Measurements from ENCODE around the gene AGBL4.

Gene AGBL4

DNA sequence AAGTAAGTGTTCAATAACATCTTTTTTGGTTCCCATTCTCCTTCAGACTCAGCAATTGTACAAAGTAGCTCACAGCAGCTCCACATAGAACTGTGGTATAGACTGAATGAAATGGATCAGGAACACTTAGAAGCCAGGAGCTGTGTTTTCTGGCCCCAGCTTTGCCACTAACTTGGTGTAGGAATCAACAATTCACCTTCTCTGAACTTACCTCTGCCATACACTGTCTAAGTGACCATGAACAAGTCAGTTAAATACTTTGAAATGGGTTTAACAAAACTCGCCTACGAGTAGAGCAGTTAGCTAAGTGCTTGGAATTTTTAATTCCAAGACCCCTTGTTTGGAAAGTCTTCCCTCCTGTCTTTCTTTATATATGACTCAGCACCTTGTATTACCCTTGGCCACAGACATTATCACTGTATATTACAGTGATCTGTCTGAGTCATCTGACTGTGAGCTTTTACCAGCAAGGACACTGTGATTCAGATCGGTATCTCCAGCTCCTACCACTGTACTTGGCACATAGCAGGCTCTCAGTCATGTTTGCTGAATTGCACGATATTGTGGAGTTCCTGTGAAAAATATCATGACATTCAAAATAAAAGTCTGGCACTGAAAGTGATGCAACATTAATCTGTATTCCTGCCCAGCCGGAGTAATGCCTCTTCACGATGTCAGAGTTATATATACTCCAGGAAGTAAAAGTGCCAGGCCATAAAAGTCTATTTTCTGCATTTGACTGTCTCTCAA, 1145.4 kb downstream of the AGBL4 start:
- Histone ChIP-seq H3K4me3 (ENCODE audit: low read depth in 1 of 2, low read length in 2 of 2) (no peak overlapping the region), H4K20me1 (ENCODE audit: insufficient read depth, low read length) (no peaks in the 10 kb centered on the region), H2AFZ (ENCODE audit: low read depth, low read length) (no peak overlapping the region), H3K9me3 (ENCODE audit: insufficient read depth, low read length, severe bottlenecking) (no peaks in the 10 kb centered on the region), H3K4me1 (ENCODE audit: insufficient read depth, low read length) (no peaks in the 10 kb centered on the region), H3K27ac (ENCODE audit: low read length) (no peak overlapping the region), H3K27me3 (ENCODE audit: insufficient read depth, low read length, poor library complexity) (peaks cover 7% of the 10 kb centered on the region), H3K4me2 (ENCODE audit: insufficient read depth, low read length) (no peak overlapping the region), H3K36me3 (ENCODE audit: insufficient read depth, low read length) (no peaks in the 10 kb centered on the region), H3K9ac (ENCODE audit: low read depth, low read length) (no peak overlapping the region), H3K79me2 (ENCODE audit: insufficient read depth, low read length) (no peaks in the 10 kb centered on the region)
- DNase-seq (no peak), ATAC-seq (ENCODE audit: insufficient read depth, low read depth) (no peak)
- TF ChIP-seq, protein P1, sequence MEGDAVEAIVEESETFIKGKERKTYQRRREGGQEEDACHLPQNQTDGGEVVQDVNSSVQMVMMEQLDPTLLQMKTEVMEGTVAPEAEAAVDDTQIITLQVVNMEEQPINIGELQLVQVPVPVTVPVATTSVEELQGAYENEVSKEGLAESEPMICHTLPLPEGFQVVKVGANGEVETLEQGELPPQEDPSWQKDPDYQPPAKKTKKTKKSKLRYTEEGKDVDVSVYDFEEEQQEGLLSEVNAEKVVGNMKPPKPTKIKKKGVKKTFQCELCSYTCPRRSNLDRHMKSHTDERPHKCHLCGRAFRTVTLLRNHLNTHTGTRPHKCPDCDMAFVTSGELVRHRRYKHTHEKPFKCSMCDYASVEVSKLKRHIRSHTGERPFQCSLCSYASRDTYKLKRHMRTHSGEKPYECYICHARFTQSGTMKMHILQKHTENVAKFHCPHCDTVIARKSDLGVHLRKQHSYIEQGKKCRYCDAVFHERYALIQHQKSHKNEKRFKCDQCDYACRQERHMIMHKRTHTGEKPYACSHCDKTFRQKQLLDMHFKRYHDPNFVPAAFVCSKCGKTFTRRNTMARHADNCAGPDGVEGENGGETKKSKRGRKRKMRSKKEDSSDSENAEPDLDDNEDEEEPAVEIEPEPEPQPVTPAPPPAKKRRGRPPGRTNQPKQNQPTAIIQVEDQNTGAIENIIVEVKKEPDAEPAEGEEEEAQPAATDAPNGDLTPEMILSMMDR (IDR thresholded peaks at IDR 0.05; ENCODE audit: borderline replicate concordance, extremely low read depth, low read length, poor library complexity, severe bottlenecking) = no peak
- TF ChIP-seq EZH2 (IDR thresholded peaks at IDR 0.05; ENCODE audit: borderline replicate concordance, low read depth, low read length, severe bottlenecking) = no peak

DNA sequence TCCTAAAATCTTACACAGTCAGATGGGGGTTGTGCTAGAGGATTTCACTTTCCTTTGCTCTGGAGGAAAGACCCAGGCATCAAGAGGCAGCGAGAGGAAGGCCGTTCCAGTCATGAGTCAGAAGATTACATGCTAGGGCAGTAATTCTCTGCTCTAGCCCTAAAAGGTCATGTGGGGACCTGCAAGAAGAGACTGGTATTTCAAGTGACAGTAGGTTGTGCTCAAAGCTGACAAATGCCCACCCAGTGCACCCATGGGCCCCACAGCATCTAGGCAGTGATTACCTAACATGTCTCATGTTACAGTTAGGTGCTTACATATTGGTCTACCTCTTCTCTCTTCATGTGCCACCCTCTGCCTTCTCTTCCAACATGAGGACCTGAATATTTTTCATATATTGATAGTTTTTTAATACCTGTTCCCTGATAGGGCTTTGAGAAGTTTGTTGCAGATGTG, 1147.4 kb downstream of the AGBL4 start:
- no peaks in the 10 kb centered on the region for H3K9me3 ChIP-seq (ENCODE audit: insufficient read depth, low read length, severe bottlenecking)
- no peaks in the 10 kb centered on the region for H4K20me1 ChIP-seq (ENCODE audit: insufficient read depth, low read length)
- no peak overlapping the region for H2AFZ ChIP-seq (ENCODE audit: low read depth, low read length)
- no peak for DNase-seq
- no peak for ATAC-seq (ENCODE audit: insufficient read depth, low read depth)
- no peaks in the 10 kb centered on the region for H3K4me1 ChIP-seq (ENCODE audit: insufficient read depth, low read length)
- TF ChIP-seq, protein P1 (IDR thresholded peaks at IDR 0.05; ENCODE audit: borderline replicate concordance, extremely low read depth, low read length, poor library complexity, severe bottlenecking) = no peak
- TF ChIP-seq EZH2 (IDR thresholded peaks at IDR 0.05; ENCODE audit: borderline replicate concordance, low read depth, low read length, severe bottlenecking) = no peak
- H3K27me3 ChIP-seq (ENCODE audit: insufficient read depth, low read length, poor library complexity) = peaks cover 9% of the 10 kb centered on the region
- H3K4me3 ChIP-seq (ENCODE audit: low read depth in 1 of 2, low read length in 2 of 2) = no peak overlapping the region
- H3K27ac ChIP-seq (ENCODE audit: low read length) = no peak overlapping the region
- H3K9ac ChIP-seq (ENCODE audit: low read depth, low read length) = no peak overlapping the region
- H3K36me3 ChIP-seq (ENCODE audit: insufficient read depth, low read length) = no peaks in the 10 kb centered on the region
- no peaks in the 10 kb centered on the region for H3K79me2 ChIP-seq (ENCODE audit: insufficient read depth, low read length)
- H3K4me2 ChIP-seq (ENCODE audit: insufficient read depth, low read length) = no peak overlapping the region

DNA sequence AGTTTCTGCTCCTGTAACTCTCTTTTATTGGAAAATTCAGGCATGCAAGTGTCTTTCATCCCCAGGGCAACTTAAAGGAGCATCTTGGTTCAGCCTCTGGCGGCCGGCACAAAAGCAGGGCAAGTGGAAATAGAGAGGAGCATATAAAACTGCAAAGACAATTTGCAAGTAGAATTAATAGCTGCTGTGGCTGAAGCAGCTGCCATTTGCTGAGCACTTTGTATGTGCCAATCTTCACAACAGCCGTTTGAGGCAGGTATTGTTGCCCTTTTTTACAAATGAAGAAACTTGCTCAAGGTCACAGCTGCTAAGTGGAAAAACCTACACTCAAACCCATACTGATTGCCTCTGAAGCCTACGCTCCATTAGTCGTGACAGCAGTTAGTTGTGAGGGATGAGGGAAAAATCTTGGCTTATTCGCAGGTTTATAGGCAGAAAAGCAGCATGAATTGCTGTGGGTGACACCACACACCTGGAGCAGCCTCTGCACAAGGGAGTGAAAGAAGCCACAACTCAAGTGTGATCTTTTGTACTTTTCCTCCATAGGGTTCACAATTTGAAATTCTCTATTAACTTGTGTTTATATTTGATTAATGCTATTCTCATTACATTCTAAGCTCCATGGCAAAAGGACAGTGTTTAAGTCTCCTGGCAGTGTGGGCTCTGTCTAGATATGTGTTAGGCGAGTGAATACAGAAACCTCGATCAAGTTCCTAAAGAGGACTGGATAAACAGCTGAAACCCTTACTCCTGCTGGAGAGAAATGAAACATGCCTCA, 1148.0 kb downstream of the AGBL4 start:
- Histone ChIP-seq H2AFZ (ENCODE audit: low read depth, low read length) (no peak overlapping the region), H3K27ac (ENCODE audit: low read length) (no peak overlapping the region), H3K4me2 (ENCODE audit: insufficient read depth, low read length) (no peak overlapping the region), H3K4me1 (ENCODE audit: insufficient read depth, low read length) (no peaks in the 10 kb centered on the region), H3K9me3 (ENCODE audit: insufficient read depth, low read length, severe bottlenecking) (no peaks in the 10 kb centered on the region), H3K9ac (ENCODE audit: low read depth, low read length) (no peak overlapping the region), H3K79me2 (ENCODE audit: insufficient read depth, low read length) (no peaks in the 10 kb centered on the region), H3K36me3 (ENCODE audit: insufficient read depth, low read length) (no peaks in the 10 kb centered on the region), H3K4me3 (ENCODE audit: low read depth in 1 of 2, low read length in 2 of 2) (no peak overlapping the region), H3K27me3 (ENCODE audit: insufficient read depth, low read length, poor library complexity) (peaks cover 10% of the 10 kb centered on the region), H4K20me1 (ENCODE audit: insufficient read depth, low read length) (no peaks in the 10 kb centered on the region)
- ATAC-seq (ENCODE audit: insufficient read depth, low read depth) (no peak), DNase-seq (no peak)
- TF ChIP-seq, protein P1 (IDR thresholded peaks at IDR 0.05; ENCODE audit: borderline replicate concordance, extremely low read depth, low read length, poor library complexity, severe bottlenecking) = no peak
- no peak for TF ChIP-seq EZH2 (IDR thresholded peaks at IDR 0.05; ENCODE audit: borderline replicate concordance, low read depth, low read length, severe bottlenecking)
